HUES6 (cell line): ENCODE data around the gene RBM44.
"Not testable (repeated sequence)": the region's sequence is repeated elsewhere in the genome, so short reads cannot be mapped to it uniquely, and the experiment has no call there.

Source experiments
- H3K27ac ChIP-seq: 2 replicates; pipeline ENCODE4 v1.7.0; 2013; ENCODE audit warnings: low read depth, mild to moderate bottlenecking, low read length, inconsistent platforms
- H3K27me3 ChIP-seq: 2 replicates; pipeline ENCODE4 v1.6.1; 2013; ENCODE audit warnings: low read length; ENCODE audit not compliant: control insufficient read depth, insufficient read depth
- H3K36me3 ChIP-seq: 2 replicates; pipeline ENCODE4 v1.6.1; 2013; ENCODE audit warnings: low read length; ENCODE audit not compliant: control insufficient read depth, insufficient read depth
- H3K4me1 ChIP-seq: 2 replicates; pipeline ENCODE4 v1.6.1; 2013; ENCODE audit warnings: low read length; ENCODE audit not compliant: control insufficient read depth, insufficient read depth
- H3K4me3 ChIP-seq: 2 replicates; pipeline ENCODE4 v1.5.1; 2013; ENCODE audit warnings: low read depth, low read length
- H3K9ac ChIP-seq: one replicate; pipeline ENCODE4 v1.6.1; 2013; ENCODE audit warnings: mild to moderate bottlenecking, low read length
- H3K9me3 ChIP-seq: 2 replicates; pipeline ENCODE4 v1.6.1; 2013; ENCODE audit warnings: low read depth, low read length; ENCODE audit not compliant: control insufficient read depth, insufficient read depth

Gene RBM44

GRCh38 chr2:237798236-237799059 is at the start of gene RBM44:
Gene RBM44, plus strand, starts transcription at chr2:237798779. Its CDS starts 14,831 bp downstream, at chr2:237813610.
- H3K27me3 ChIP-seq, result no peaks in the 10 kb centered on the region
- no peaks in the 10 kb centered on the region for H3K4me1 ChIP-seq
- no peak within 1 kb of the TSS for H3K9ac ChIP-seq
- H3K27ac ChIP-seq, result no peak within 1 kb of the TSS
- 0 out of 2 replicates have a peak, but pooled peaks cover 2% of the 10 kb centered on the region for H3K9me3 ChIP-seq
- H3K36me3 ChIP-seq, result no peaks in the 10 kb centered on the region
- no peak within 1 kb of the TSS for H3K4me3 ChIP-seq

GRCh38 chr2:237749002-237749401 is 49.6 kb upstream of the RBM44 start:
- H3K27me3 ChIP-seq, result no peaks in the 10 kb centered on the region
- no peak overlapping the region for H3K4me3 ChIP-seq
- peaks cover 9% of the 10 kb centered on the region for H3K4me1 ChIP-seq
- H3K9ac ChIP-seq, result no peak overlapping the region
- H3K27ac ChIP-seq, result no peak overlapping the region
- H3K9me3 ChIP-seq, result no peaks in the 10 kb centered on the region
- H3K36me3 ChIP-seq, result peaks cover 60% of the 10 kb centered on the region

GRCh38 chr2:237749961-237750360 is 48.6 kb upstream of the RBM44 start:
- H3K36me3 ChIP-seq, result peaks cover 68% of the 10 kb centered on the region
- no peak overlapping the region for H3K27ac ChIP-seq
- no peaks in the 10 kb centered on the region for H3K4me1 ChIP-seq
- H3K4me3 ChIP-seq, result no peak overlapping the region
- no peaks in the 10 kb centered on the region for H3K9me3 ChIP-seq
- H3K27me3 ChIP-seq, result no peaks in the 10 kb centered on the region
- H3K9ac ChIP-seq, result no peak overlapping the region

GRCh38 chr2:237750441-237750840 is 48.1 kb upstream of the RBM44 start:
- H3K9ac ChIP-seq, H3K27me3 ChIP-seq, H3K4me3 ChIP-seq, H3K27ac ChIP-seq, H3K9me3 ChIP-seq, H3K4me1 ChIP-seq: not testable (repeated sequence)
- H3K36me3 ChIP-seq, result peaks cover 73% of the 10 kb centered on the region

GRCh38 chr2:237752761-237753165 is 45.8 kb upstream of the RBM44 start:
- H3K9ac ChIP-seq, result no peak overlapping the region
- peaks cover 86% of the 10 kb centered on the region for H3K36me3 ChIP-seq

GRCh38 chr2:237754182-237754581 is 44.4 kb upstream of the RBM44 start:
- H3K4me3 ChIP-seq, result no peak overlapping the region
- H3K27ac ChIP-seq, result no peak overlapping the region
- H3K9me3 ChIP-seq, result no peaks in the 10 kb centered on the region
- no peak overlapping the region for H3K9ac ChIP-seq
- H3K27me3 ChIP-seq, result no peaks in the 10 kb centered on the region
- no peaks in the 10 kb centered on the region for H3K4me1 ChIP-seq
- peaks cover 90% of the 10 kb centered on the region for H3K36me3 ChIP-seq

More at GRCh38 chr2:237752761-237753165, 45.8 kb upstream of the RBM44 start:
- Histone ChIP-seq H3K4me1 (no peaks in the 10 kb centered on the region), H3K4me3 (no peak overlapping the region), H3K27ac (no peak overlapping the region), H3K9me3 (no peaks in the 10 kb centered on the region), H3K27me3 (no peaks in the 10 kb centered on the region)

GRCh38 chr2:237754626-237755248 is 43.8 kb upstream of the RBM44 start:
- no peaks in the 10 kb centered on the region for H3K4me1 ChIP-seq
- peaks cover 90% of the 10 kb centered on the region for H3K36me3 ChIP-seq
- no peaks in the 10 kb centered on the region for H3K27me3 ChIP-seq
- H3K9me3 ChIP-seq, result no peaks in the 10 kb centered on the region
- H3K4me3 ChIP-seq, result no peak overlapping the region
- H3K9ac ChIP-seq, result no peak overlapping the region
- H3K27ac ChIP-seq, result no peak overlapping the region

- Histone ChIP-seq H3K27me3 (no peaks in the 10 kb centered on the region), H3K4me3 (no peak overlapping the region), H3K4me1 (no peaks in the 10 kb centered on the region), H3K9me3 (no peaks in the 10 kb centered on the region), H3K27ac (no peak overlapping the region), H3K9ac (no peak overlapping the region), H3K36me3 (peaks cover 92% of the 10 kb centered on the region)
Observed at GRCh38 chr2:237757616-237758015, 41.0 kb upstream of the RBM44 start.

- Histone ChIP-seq H3K27ac (no peak overlapping the region), H3K9ac (no peak overlapping the region), H3K9me3 (no peaks in the 10 kb centered on the region), H3K36me3 (peaks cover 92% of the 10 kb centered on the region), H3K4me1 (no peaks in the 10 kb centered on the region), H3K27me3 (no peaks in the 10 kb centered on the region), H3K4me3 (no peak overlapping the region)
Observed at GRCh38 chr2:237758185-237758584, 40.4 kb upstream of the RBM44 start.

GRCh38 chr2:237759176-237759575 is 39.4 kb upstream of the RBM44 start:
- Histone ChIP-seq H3K27ac (no peak overlapping the region), H3K36me3 (peaks cover 83% of the 10 kb centered on the region), H3K9ac (no peak overlapping the region)

More at GRCh38 chr2:237759176-237759575, 39.4 kb upstream of the RBM44 start:
- Histone ChIP-seq H3K9me3 (no peaks in the 10 kb centered on the region), H3K4me3 (no peak overlapping the region), H3K4me1 (no peaks in the 10 kb centered on the region), H3K27me3 (no peaks in the 10 kb centered on the region)
